Esophagus (tissue), 2 donors: ENCODE measurements around the gene IGSF3. TPM values are rescaled to one million over a fixed set of nuclear protein-coding genes. Genes with fewer than 3 reads are reported as not detected.

Experiments used
- H3K27ac ChIP-seq, 2 donors: one replicate each; pipeline ENCODE4 v1.5.1; 2013; ENCODE audit warnings: low read depth in 2 of 2, mild to moderate bottlenecking in 2 of 2, inconsistent platforms in 1 of 2, low read length in 1 of 2, moderate library complexity in 1 of 2
- H3K27me3 ChIP-seq, 2 donors: one replicate each; pipeline ENCODE4 v1.6.1; 2013; ENCODE audit warnings: low read length in 2 of 2, control low read depth in 1 of 2, mild to moderate bottlenecking in 1 of 2; ENCODE audit not compliant: insufficient read depth in 2 of 2, control insufficient read depth in 1 of 2
- H3K36me3 ChIP-seq, 2 donors: one replicate each; pipeline ENCODE4 v1.6.1; 2013; ENCODE audit warnings: low read length in 1 of 2; ENCODE audit not compliant: control insufficient read depth in 2 of 2, insufficient read depth in 2 of 2
- H3K4me1 ChIP-seq, 2 donors: one replicate each; pipeline ENCODE4 v1.6.1; 2013; ENCODE audit warnings: low read length in 1 of 2; ENCODE audit not compliant: control insufficient read depth in 2 of 2, insufficient read depth in 2 of 2
- H3K4me3 ChIP-seq, 2 donors: one replicate each; pipeline ENCODE4 v1.5.1; 2013; ENCODE audit warnings: low read length in 2 of 2, mild to moderate bottlenecking in 2 of 2, low read depth in 1 of 2, moderate library complexity in 1 of 2
- H3K9me3 ChIP-seq, 2 donors: one replicate each; pipeline ENCODE4 v1.6.1; 2013; ENCODE audit warnings: mild to moderate bottlenecking in 2 of 2, low read depth in 1 of 2, low read length in 1 of 2, moderate library complexity in 1 of 2; ENCODE audit not compliant: control insufficient read depth in 2 of 2, insufficient read depth in 1 of 2
- WGBS, 2 donors: extraction: QIAGEN DNeasy Blood & Tissue Kit; methylation state at CpG; one replicate each; pipeline ENCODE4 v1.1.7; 2013; 5-methylcytosine and 5-hydroxymethylcytosine counted together
- polyA plus RNA-seq, 2 donors: library from polyadenylated mRNA; stranded (reverse); fragments of 200-250 nt; gene quantifications; one replicate each; pipeline ENCODE4 v1.2.3, GENCODE V29; 2013
- donor health status: healthy with polysubstance abuse.
- donor health status: Bipolar disorder and iron deficiency.

The IGSF3 gene
- polyA plus RNA-seq, 2 donors: 11.0 to 15.5 TPM

DNA sequence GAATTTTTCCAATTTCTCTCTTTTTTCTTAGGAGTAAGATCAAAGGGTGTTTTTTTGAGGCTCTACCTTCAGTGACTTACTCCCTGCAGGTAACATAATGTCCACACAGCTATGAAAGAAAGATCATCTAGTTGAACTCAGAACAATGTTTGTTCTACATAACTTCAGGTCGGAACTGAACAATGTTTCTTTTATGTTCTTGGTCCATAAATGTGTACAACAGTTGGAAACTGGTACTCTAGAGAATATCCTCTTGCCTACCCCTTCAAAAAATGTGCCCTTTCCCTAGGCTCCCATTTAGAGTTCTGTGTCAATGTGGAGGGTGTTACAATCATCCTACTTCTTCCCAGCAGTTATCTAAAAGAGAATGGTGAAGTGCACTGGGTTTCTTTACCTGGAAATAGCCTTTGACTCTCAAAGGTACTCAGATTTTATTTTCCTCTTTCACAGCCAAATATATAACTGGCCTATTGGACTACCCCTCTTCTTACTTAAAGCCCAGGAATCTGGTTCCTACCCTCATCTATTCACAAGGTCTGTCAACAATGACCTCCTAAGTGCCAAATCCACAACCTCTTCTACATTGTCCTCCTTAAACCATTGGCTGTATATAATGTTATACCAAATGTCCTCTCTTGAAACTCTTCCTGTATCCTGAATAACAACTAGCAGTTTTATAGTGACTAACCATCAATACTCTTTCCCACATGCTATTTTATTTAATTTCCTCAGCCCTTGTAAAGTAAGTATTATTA lies 139.0 kb downstream of the IGSF3 start:
- no peaks in the 10 kb centered on the region for H3K27me3 ChIP-seq
- H3K27ac ChIP-seq: no peak overlapping the region
- WGBS, 2 donors: 91 to 94% methylated on average over 1 of the region's 1 CpG
- peaks cover 0 to 6% of the 10 kb centered on the region in 2 donors for H3K36me3 ChIP-seq
- H3K9me3 ChIP-seq: no peaks in the 10 kb centered on the region
- H3K4me1 ChIP-seq: no peaks in the 10 kb centered on the region
- no peak overlapping the region for H3K4me3 ChIP-seq

DNA sequence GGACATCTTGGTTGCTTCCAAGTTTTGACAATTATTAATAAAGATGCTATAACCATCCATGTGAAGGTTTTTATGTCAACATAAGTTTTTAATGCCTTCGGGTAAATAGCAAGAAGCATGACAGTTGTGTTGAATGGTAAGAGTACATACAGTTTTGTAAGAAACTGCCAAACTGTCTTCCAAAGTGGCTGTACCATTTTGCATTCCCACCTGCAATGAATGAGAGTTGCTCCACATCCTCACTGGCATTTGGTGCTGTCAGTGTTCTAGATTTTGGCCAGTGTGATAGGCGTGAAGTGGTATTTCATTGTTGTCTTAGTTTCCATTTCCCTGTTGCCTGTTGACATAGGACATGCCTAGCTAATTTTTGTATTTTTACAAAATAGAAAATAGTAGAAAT lies 142.1 kb downstream of the IGSF3 start:
- Histone ChIP-seq H3K9me3 (no peaks in the 10 kb centered on the region), H3K4me3 (no peak overlapping the region), H3K27me3 (no peaks in the 10 kb centered on the region), H3K27ac (no peak overlapping the region), H3K4me1 (no peaks in the 10 kb centered on the region), H3K36me3 (no peaks in the 10 kb centered on the region)
- 97 to 98% methylated on average over 2 of the region's 2 CpGs for WGBS, 2 donors

Other genes with a start within 250 kb of the IGSF3 start
- 10 to 100 TPM; 21.2 to 25.3 TPM for gene CD58, start 96.7 kb downstream of the IGSF3 start, polyA plus RNA-seq
- 1 to 10 TPM; 4.8 to 5.4 TPM for gene CD2, start 86.7 kb upstream of the IGSF3 start, polyA plus RNA-seq
- gene PTGFRN, start 242.2 kb upstream of the IGSF3 start, polyA plus RNA-seq: 10 to 100 TPM; 25.9 to 37.2 TPM